SU-DHL-6 (cell line): ENCODE measurements around the gene TMEM212.

Experiments used
- H2AFZ ChIP-seq: fragments of 200-600 bp; sonication (generic); 2 replicates; pipeline ENCODE4 v1.6.1; 2014; ENCODE audit warnings: low read depth, mild to moderate bottlenecking, moderate library complexity, mixed read lengths, antibody characterized with exemption, low read length; ENCODE audit not compliant: severe bottlenecking
- H3F3A ChIP-seq: fragments of 200-600 bp; shearing (Covaris generic); 2 replicates; pipeline ENCODE4 v1.6.0; 2016; ENCODE audit warnings: antibody characterized with exemption, mild to moderate bottlenecking; ENCODE audit not compliant: insufficient read depth
- H3K27ac ChIP-seq: fragments of 200-600 bp; sonication (generic); 2 replicates; pipeline ENCODE4 v1.5.1; 2016; ENCODE audit warnings: low read depth, mild to moderate bottlenecking, low read length, moderate library complexity, mixed read lengths
- H3K27me3 ChIP-seq: fragments of 200-600 bp; sonication (generic), shearing (Covaris generic); 2 replicates; pipeline ENCODE4 v1.6.0; 2014; ENCODE audit warnings: mild to moderate bottlenecking, low read length
- H3K36me3 ChIP-seq: fragments of 200-600 bp; sonication (generic); 2 replicates; pipeline ENCODE4 v1.6.1; 2014; ENCODE audit warnings: mild to moderate bottlenecking, low read length, mixed read lengths
- H3K4me2 ChIP-seq: fragments of 300-600, 200-600 bp; shearing (Covaris generic), sonication (generic); 2 replicates; pipeline ENCODE4 v1.6.0; 2014; ENCODE audit warnings: low read length, low read depth, mild to moderate bottlenecking; ENCODE audit not compliant: poor library complexity, severe bottlenecking
- H3K4me3 ChIP-seq: fragments of 200-600 bp; sonication (generic); 2 replicates; pipeline ENCODE4 v1.5.1; 2014; ENCODE audit warnings: antibody characterized with exemption, low read length, mild to moderate bottlenecking, mixed read lengths; ENCODE audit not compliant: insufficient read depth, poor library complexity, severe bottlenecking
- H3K79me2 ChIP-seq: fragments of 200-600 bp; sonication (generic); 2 replicates; pipeline ENCODE4 v1.6.1; 2014; ENCODE audit warnings: mild to moderate bottlenecking, low read length, moderate library complexity; ENCODE audit not compliant: insufficient read depth
- H3K9ac ChIP-seq: fragments of 200-600 bp; sonication (generic); 2 replicates; pipeline ENCODE4 v1.7.0; 2014; ENCODE audit warnings: mild to moderate bottlenecking, low read length
- H3K9me2 ChIP-seq: fragments of 200-600 bp; sonication (generic); replicated peaks from 2 replicates; pipeline ENCODE4 v1.6.1; 2014; ENCODE audit warnings: low read length; ENCODE audit not compliant: insufficient read depth
- H3K9me3 ChIP-seq: fragments of 200-600 bp; sonication (generic); 2 replicates; pipeline ENCODE4 v1.6.1; 2014; ENCODE audit warnings: low read length, mixed read lengths; ENCODE audit not compliant: insufficient read depth
- H4K20me1 ChIP-seq: fragments of 200-600 bp; sonication (generic); 2 replicates; pipeline ENCODE4 v1.6.1; 2014; ENCODE audit warnings: low read depth, mild to moderate bottlenecking, antibody characterized with exemption, low read length, moderate library complexity, mixed read lengths
- CTCF ChIP-seq: fragments of 200-600 bp; sonication (generic); IDR thresholded peaks from one replicate; pipeline ENCODE4 v1.5.1; 2017; ENCODE audit warnings: antibody characterized with exemption, mild to moderate bottlenecking, low read length, moderate library complexity; ENCODE audit not compliant: insufficient read depth, poor library complexity, severe bottlenecking
- EZH2phosphoT487 ChIP-seq: fragments of 200-600 bp; sonication (generic), shearing (Covaris generic); conservative IDR thresholded peaks from 2 replicates; pipeline ENCODE4 v1.6.1; 2018; ENCODE audit warnings: mild to moderate bottlenecking, antibody characterized with exemption, low read length, moderate library complexity, mixed read lengths

The TMEM212 gene

GRCh38 chr3:171860830-171861535, 17.8 kb downstream of the TMEM212 start:
- Histone ChIP-seq H3K27ac (no peak overlapping the region), H3K36me3 (no peaks in the 10 kb centered on the region), H3K4me3 (no peak overlapping the region), H3K27me3 (no peaks in the 10 kb centered on the region), H3K9me2 (no peaks in the 10 kb centered on the region), H4K20me1 (no peaks in the 10 kb centered on the region), H3K79me2 (no peaks in the 10 kb centered on the region), H3F3A (no peaks in the 10 kb centered on the region), H3K9me3 (no peaks in the 10 kb centered on the region), H2AFZ (no peak overlapping the region), H3K9ac (no peak overlapping the region), H3K4me2 (no peak overlapping the region)
- TF ChIP-seq CTCF (no peak), EZH2phosphoT487 (no peak)

GRCh38 chr3:171862392-171862791, 19.2 kb downstream of the TMEM212 start:
- Histone ChIP-seq H3F3A (no peaks in the 10 kb centered on the region), H3K36me3 (no peaks in the 10 kb centered on the region), H3K9me2 (no peaks in the 10 kb centered on the region), H3K9me3 (no peaks in the 10 kb centered on the region), H3K9ac (no peak overlapping the region), H3K27ac (no peak overlapping the region), H3K4me2 (no peak overlapping the region), H4K20me1 (no peaks in the 10 kb centered on the region), H3K4me3 (no peak overlapping the region), H2AFZ (no peak overlapping the region), H3K79me2 (no peaks in the 10 kb centered on the region), H3K27me3 (no peaks in the 10 kb centered on the region)
- TF ChIP-seq EZH2phosphoT487 (no peak), CTCF (no peak)

GRCh38 chr3:171862993-171863521, 19.9 kb downstream of the TMEM212 start:
- TF ChIP-seq CTCF (no peak), EZH2phosphoT487 (no peak)
- H3K9ac ChIP-seq = no peak overlapping the region
- no peaks in the 10 kb centered on the region for H3K79me2 ChIP-seq
- no peaks in the 10 kb centered on the region for H3K36me3 ChIP-seq
- H3K9me3 ChIP-seq = no peaks in the 10 kb centered on the region
- no peak overlapping the region for H3K27ac ChIP-seq
- H4K20me1 ChIP-seq = no peaks in the 10 kb centered on the region
- H2AFZ ChIP-seq = no peak overlapping the region
- no peaks in the 10 kb centered on the region for H3K27me3 ChIP-seq
- no peak overlapping the region for H3K4me2 ChIP-seq
- H3F3A ChIP-seq = no peaks in the 10 kb centered on the region
- H3K9me2 ChIP-seq = no peaks in the 10 kb centered on the region
- no peak overlapping the region for H3K4me3 ChIP-seq
